Measurements from ENCODE around the gene SMARCD1. TPM values are rescaled to one million over a fixed set of nuclear protein-coding genes. Genes with fewer than 3 reads are reported as not detected.

The SMARCD1 gene
- total and polyA plus RNA-seq, 9 of the 15 experiments (the other 6 are each of a cell fraction or from before 2014, with no cell fraction given): 0.86 to 91.7 (median 48.0) TPM

DNA sequence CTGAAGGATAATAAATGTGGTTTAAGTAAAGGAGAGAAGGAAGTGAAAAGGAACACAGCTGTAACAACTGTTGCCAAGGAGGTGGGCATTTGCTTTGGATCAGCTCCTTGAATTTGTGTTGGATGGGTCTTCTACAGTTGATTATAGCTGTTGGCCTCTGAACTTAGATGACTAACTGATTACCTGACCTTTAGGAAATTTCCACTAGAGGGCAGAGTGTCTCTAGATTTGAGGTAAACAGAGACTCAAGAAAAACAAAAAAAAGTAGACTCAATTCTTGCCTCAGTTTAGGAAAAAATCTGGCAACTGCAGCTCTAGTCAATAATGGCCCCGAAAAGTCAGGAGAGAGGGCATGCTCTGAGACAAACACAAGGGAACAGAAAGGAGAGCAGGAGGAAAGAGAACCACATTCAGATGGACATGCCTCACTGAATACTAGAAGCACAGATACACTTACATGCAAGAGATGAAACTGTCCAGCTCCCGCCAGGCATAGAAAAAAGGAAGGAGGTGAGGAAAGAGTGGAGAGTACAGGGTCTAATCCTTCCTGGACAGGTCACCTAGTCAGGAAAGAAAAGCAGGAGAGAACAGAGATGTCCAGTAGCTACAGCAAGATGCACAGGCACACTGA lies 47.5 kb downstream of the SMARCD1 start (continued):
- TF ChIP-seq, protein P1, sequence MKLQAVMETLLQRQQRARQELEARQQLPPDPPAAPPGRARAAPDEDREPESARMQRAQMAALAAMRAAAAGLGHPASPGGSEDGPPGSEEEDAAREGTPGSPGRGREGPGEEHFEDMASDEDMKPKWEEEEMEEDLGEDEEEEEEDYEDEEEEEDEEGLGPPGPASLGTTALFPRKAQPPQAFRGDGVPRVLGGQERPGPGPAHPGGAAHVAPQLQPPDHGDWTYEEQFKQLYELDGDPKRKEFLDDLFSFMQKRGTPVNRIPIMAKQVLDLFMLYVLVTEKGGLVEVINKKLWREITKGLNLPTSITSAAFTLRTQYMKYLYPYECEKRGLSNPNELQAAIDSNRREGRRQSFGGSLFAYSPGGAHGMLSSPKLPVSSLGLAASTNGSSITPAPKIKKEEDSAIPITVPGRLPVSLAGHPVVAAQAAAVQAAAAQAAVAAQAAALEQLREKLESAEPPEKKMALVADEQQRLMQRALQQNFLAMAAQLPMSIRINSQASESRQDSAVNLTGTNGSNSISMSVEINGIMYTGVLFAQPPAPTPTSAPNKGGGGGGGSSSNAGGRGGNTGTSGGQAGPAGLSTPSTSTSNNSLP (IDR thresholded peaks at IDR 0.05; ENCODE audit: borderline replicate concordance, low read depth, low read length): no peak
- no peak for TF ChIP-seq OTX1 (CRISPR knock-in tag; IDR thresholded peaks at IDR 0.05)
- no peak for TF ChIP-seq BCL6 (CRISPR knock-in tag; IDR thresholded peaks at IDR 0.05)
- TF ChIP-seq, protein P2, sequence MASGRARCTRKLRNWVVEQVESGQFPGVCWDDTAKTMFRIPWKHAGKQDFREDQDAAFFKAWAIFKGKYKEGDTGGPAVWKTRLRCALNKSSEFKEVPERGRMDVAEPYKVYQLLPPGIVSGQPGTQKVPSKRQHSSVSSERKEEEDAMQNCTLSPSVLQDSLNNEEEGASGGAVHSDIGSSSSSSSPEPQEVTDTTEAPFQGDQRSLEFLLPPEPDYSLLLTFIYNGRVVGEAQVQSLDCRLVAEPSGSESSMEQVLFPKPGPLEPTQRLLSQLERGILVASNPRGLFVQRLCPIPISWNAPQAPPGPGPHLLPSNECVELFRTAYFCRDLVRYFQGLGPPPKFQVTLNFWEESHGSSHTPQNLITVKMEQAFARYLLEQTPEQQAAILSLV (tag; IDR thresholded peaks at IDR 0.05): no peak
- TF ChIP-seq SRSF9 (IDR thresholded peaks at IDR 0.05; ENCODE audit: borderline replicate concordance, low read depth, low read length): no peak
- TF ChIP-seq ZBTB7A (IDR thresholded peaks at IDR 0.05; ENCODE audit: borderline replicate concordance, control insufficient read depth, low read depth, low read length): no peak
- TF ChIP-seq, protein P3, sequence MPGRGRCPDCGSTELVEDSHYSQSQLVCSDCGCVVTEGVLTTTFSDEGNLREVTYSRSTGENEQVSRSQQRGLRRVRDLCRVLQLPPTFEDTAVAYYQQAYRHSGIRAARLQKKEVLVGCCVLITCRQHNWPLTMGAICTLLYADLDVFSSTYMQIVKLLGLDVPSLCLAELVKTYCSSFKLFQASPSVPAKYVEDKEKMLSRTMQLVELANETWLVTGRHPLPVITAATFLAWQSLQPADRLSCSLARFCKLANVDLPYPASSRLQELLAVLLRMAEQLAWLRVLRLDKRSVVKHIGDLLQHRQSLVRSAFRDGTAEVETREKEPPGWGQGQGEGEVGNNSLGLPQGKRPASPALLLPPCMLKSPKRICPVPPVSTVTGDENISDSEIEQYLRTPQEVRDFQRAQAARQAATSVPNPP (IDR thresholded peaks at IDR 0.05; ENCODE audit: borderline replicate concordance, insufficient read depth, insufficient read length): no peak
- TF ChIP-seq, protein P4, sequence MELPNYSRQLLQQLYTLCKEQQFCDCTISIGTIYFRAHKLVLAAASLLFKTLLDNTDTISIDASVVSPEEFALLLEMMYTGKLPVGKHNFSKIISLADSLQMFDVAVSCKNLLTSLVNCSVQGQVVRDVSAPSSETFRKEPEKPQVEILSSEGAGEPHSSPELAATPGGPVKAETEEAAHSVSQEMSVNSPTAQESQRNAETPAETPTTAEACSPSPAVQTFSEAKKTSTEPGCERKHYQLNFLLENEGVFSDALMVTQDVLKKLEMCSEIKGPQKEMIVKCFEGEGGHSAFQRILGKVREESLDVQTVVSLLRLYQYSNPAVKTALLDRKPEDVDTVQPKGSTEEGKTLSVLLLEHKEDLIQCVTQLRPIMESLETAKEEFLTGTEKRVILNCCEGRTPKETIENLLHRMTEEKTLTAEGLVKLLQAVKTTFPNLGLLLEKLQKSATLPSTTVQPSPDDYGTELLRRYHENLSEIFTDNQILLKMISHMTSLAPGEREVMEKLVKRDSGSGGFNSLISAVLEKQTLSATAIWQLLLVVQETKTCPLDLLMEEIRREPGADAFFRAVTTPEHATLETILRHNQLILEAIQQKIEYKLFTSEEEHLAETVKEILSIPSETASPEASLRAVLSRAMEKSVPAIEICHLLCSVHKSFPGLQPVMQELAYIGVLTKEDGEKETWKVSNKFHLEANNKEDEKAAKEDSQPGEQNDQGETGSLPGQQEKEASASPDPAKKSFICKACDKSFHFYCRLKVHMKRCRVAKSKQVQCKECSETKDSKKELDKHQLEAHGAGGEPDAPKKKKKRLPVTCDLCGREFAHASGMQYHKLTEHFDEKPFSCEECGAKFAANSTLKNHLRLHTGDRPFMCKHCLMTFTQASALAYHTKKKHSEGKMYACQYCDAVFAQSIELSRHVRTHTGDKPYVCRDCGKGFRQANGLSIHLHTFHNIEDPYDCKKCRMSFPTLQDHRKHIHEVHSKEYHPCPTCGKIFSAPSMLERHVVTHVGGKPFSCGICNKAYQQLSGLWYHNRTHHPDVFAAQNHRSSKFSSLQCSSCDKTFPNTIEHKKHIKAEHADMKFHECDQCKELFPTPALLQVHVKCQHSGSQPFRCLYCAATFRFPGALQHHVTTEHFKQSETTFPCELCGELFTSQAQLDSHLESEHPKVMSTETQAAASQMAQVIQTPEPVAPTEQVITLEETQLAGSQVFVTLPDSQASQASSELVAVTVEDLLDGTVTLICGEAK (IDR thresholded peaks at IDR 0.05): no peak
- TF ChIP-seq, protein P4 (CRISPR knock-in tag; IDR thresholded peaks at IDR 0.05): no peak
- no peak for TF ChIP-seq ZNF589 (CRISPR knock-in tag; IDR thresholded peaks at IDR 0.05; ENCODE audit: low read depth)
- TF ChIP-seq, protein P5, sequence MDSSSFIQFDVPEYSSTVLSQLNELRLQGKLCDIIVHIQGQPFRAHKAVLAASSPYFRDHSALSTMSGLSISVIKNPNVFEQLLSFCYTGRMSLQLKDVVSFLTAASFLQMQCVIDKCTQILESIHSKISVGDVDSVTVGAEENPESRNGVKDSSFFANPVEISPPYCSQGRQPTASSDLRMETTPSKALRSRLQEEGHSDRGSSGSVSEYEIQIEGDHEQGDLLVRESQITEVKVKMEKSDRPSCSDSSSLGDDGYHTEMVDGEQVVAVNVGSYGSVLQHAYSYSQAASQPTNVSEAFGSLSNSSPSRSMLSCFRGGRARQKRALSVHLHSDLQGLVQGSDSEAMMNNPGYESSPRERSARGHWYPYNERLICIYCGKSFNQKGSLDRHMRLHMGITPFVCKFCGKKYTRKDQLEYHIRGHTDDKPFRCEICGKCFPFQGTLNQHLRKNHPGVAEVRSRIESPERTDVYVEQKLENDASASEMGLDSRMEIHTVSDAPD (CRISPR knock-in tag; IDR thresholded peaks at IDR 0.05): no peak
- no peak for TF ChIP-seq SMAD3 (CRISPR knock-in tag; conservative IDR thresholded peaks at IDR 0.05)

All from K562 (cell line).